ENCODE data around the gene NACC1. TPM values are rescaled to one million over a fixed set of nuclear protein-coding genes. Genes with fewer than 3 reads are reported as not detected.
A peak's percentile ranks its signal among the peaks of the same experiment; 100 is the strongest.

Gene NACC1
- total and polyA plus RNA-seq, 2 of the 13 experiments (the other 11 are each of a cell fraction or from before 2014, with no cell fraction given), result 31.8 to 42.3 TPM

GRCh38 chr19:13101590-13102415, 16.3 kb upstream of the NACC1 start (continued):
- TF ChIP-seq NCOA1 (CRISPR knock-in tag; IDR thresholded peaks at IDR 0.05) (no peak), ZNF337 (CRISPR knock-in tag; IDR thresholded peaks at IDR 0.05; ENCODE audit: borderline replicate concordance, low read depth) (no peak), ZNF547 (CRISPR knock-in tag; IDR thresholded peaks at IDR 0.05) (no peak), ZNF460 (CRISPR knock-in tag; IDR thresholded peaks at IDR 0.05; ENCODE audit: borderline replicate concordance) (no peak), ZNF773 (CRISPR knock-in tag; IDR thresholded peaks at IDR 0.05; ENCODE audit: borderline replicate concordance) (no peak), ZNF768 (CRISPR knock-in tag; IDR thresholded peaks at IDR 0.05) (no peak), SP140L (CRISPR knock-in tag; IDR thresholded peaks at IDR 0.05; ENCODE audit: borderline replicate concordance) (no peak), ZNF644 (CRISPR knock-in tag; IDR thresholded peaks at IDR 0.05; ENCODE audit: low read depth) (no peak), MNT (IDR thresholded peaks at IDR 0.05) (no peak), FOSL2 (CRISPR knock-in tag; IDR thresholded peaks at IDR 0.05) (no peak), ZNF883 (CRISPR knock-in tag; IDR thresholded peaks at IDR 0.05; ENCODE audit: not compliant biosample characterization) (no peak), DNMT1 (CRISPR knock-in tag; IDR thresholded peaks at IDR 0.05) (no peak), HOMEZ (CRISPR knock-in tag; IDR thresholded peaks at IDR 0.05; ENCODE audit: low read depth) (no peak), XBP1 (CRISPR knock-in tag; IDR thresholded peaks at IDR 0.05) (no peak), ZNF720 (CRISPR knock-in tag; IDR thresholded peaks at IDR 0.05) (no peak), POGZ (CRISPR knock-in tag; IDR thresholded peaks at IDR 0.05) (no peak), SIX1 (CRISPR knock-in tag; IDR thresholded peaks at IDR 0.05; ENCODE audit: borderline replicate concordance) (no peak), ATF7 (IDR thresholded peaks at IDR 0.05) (no peak), ATF7 (CRISPR knock-in tag; IDR thresholded peaks at IDR 0.05) (no peak), PAX8 (CRISPR knock-in tag; IDR thresholded peaks at IDR 0.05; ENCODE audit: borderline replicate concordance) (no peak), GLI4 (CRISPR knock-in tag; IDR thresholded peaks at IDR 0.05; ENCODE audit: borderline replicate concordance) (no peak), BRF2 (CRISPR knock-in tag; IDR thresholded peaks at IDR 0.05) (0 out of 2 replicates have a peak, but pooled peaks have one; percentile 12), KDM6A (CRISPR knock-in tag; IDR thresholded peaks at IDR 0.05; ENCODE audit: low read depth) (peak; percentile 54), ZNF232 (CRISPR knock-in tag; IDR thresholded peaks at IDR 0.05; ENCODE audit: borderline replicate concordance) (no peak), SUZ12 (IDR thresholded peaks at IDR 0.05; ENCODE audit: low read depth, low read length) (no peak), RARG (CRISPR knock-in tag; IDR thresholded peaks at IDR 0.05; ENCODE audit: low read depth) (no peak), ZC3H4 (CRISPR knock-in tag; IDR thresholded peaks at IDR 0.05; ENCODE audit: borderline replicate concordance) (no peak), PHF8 (CRISPR knock-in tag; IDR thresholded peaks at IDR 0.05) (no peak), TCF7L2 (IDR thresholded peaks at IDR 0.05; ENCODE audit: low read depth, low read length) (no peak), TARDBP (CRISPR knock-in tag; IDR thresholded peaks at IDR 0.05) (no peak; the same call in 1 of the 2 replicates)

Data from HepG2 (cell line).